ENCODE measurements around the gene POGLUT3.

Gene POGLUT3, protein sequence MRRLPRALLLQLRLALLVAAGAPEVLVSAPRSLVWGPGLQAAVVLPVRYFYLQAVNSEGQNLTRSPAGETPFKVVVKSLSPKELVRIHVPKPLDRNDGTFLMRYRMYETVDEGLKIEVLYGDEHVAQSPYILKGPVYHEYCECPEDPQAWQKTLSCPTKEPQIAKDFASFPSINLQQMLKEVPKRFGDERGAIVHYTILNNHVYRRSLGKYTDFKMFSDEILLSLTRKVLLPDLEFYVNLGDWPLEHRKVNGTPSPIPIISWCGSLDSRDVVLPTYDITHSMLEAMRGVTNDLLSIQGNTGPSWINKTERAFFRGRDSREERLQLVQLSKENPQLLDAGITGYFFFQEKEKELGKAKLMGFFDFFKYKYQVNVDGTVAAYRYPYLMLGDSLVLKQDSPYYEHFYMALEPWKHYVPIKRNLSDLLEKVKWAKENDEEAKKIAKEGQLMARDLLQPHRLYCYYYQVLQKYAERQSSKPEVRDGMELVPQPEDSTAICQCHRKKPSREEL

DNA sequence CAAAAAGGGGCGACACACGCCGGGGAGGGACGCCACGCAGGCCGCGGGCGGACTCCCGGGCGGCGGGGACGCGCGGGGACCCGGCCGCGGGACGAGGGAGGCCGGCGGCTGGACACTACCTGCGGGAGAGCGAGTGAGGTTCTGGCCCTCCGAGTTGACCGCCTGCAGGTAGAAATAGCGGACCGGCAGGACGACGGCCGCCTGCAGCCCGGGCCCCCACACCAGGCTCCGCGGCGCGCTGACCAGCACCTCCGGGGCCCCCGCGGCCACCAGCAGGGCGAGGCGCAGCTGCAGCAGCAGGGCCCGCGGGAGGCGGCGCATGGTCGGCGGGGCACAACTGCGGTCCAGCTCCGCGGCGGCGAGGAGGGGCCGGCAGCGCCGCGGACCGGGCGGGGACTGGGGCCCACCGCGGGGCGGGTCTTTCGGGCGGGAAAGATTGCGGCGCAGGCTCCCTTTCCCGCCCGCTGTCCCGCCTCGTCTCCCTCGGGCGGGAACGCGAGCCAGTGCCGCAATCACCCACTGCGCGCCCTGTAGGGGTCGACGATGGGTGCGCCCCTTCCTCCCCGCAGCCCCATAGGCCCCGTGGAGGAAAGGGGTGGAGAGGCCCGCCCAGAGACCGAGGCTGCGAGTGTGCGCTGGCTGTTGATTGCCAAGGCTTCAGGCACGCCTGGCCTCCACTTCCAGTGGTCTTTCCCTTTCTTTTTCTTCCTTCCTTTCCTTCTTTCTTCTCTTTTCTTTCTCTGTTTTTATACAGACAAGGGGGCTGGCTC, at the start of gene POGLUT3:
TSS of gene POGLUT3 (minus strand) at position 339 of the 770 bp plus-strand sequence. CDS start at position 321, 18 bp downstream.
- DNase-seq = no peak

GRCh38 chr11:108545909-108546501, 47.8 kb upstream of the POGLUT3 start:
- no peak for DNase-seq

- no peak for DNase-seq
Observed at GRCh38 chr11:108543316-108543964, 45.3 kb upstream of the POGLUT3 start.

- no peak for DNase-seq
Observed at GRCh38 chr11:108541531-108541930, 43.3 kb upstream of the POGLUT3 start.

- no peak for DNase-seq
Observed at GRCh38 chr11:108538502-108538901, 40.3 kb upstream of the POGLUT3 start.

DNA sequence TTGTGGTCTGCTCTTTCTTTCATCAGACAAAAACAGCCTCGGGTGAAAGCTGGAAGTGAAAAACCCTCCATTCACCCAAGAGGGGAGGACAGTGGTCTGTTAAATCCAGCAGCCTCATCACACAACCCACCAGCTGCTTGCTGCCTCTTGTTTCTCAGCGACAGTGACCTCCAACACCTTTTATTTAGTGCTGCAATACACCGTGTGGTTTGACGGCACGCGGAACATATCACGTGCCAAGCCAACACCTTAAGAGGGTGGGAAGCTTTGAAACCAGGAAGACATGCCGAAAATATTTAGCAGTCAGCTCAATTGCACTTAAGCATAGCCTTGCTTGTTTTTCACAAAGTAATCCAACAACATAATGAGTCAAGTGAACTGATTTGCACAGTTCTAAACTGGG, 39.8 kb upstream of the POGLUT3 start:
- DNase-seq = no peak

DNA sequence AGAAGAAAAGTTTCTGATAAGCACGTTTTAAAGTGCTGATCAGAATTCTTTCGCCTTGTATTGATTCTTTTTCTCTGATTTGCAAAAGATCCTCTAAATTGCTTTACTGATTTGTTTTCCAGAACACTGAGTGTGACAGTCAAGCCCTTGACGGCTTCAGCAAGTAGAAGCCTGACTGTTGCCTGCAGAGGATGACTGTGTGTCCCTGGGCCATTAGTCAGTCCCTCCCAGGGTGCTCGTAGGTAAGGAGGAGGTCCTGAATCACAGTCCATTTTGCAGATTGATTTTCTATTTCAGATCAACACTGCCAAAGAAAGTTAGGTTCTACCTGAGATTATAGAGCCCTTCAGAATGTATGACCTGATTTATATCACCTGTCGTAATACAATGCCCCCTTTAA, 38.6 kb upstream of the POGLUT3 start:
- DNase-seq = no peak

- DNase-seq = no peak
Observed at GRCh38 chr11:108535384-108535955, 37.3 kb upstream of the POGLUT3 start.

DNA sequence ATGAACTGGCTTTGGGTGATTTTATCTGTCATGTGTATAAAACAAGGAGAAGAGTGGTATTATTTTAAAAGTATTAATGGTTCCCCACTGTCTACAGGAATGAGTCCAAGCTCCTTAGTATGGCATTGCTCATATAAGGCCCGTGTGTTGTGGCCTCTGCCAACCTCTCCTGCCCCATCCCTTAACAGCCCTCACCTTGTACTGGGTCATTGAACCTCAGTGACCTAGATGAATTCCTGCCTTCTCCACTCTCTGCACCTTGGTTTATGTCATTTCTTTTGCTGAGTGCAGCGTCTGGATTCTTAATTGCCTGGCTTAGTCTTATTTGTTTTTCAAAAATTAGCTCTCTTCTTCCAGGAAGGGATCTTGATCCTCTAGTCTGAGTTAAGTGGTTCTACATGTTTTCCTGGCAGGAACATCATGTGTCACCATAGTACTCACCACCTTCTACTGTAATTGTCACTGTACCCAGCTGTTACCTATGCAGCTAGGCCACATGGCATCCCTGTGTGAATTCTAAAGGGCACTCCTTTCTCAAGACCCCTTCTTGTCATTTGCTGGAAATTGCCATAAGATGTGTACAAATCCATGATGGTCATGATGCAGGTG, 36.2 kb upstream of the POGLUT3 start:
- DNase-seq = no peak

DNA sequence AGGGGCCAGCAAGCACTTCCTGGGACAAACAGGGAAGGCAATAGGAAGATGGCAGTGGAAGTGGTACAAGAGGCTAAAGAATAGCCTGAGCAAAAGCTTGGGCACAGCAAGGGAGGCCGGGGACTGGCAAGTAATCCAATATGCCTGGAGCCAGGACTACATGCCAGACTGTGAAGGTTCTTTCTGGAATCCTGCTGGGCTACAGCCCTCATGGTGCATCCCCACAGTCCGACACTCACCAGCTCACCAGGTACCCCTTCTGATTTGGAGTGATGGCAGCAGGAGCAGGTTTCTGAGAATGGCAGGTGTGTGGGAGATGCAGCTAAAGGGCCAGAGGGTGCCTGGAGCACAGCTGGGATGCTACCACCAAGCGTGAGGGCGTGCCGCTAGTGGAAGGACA, 32.2 kb upstream of the POGLUT3 start:
- DNase-seq = no peak

GRCh38 chr11:108527382-108527781, 29.2 kb upstream of the POGLUT3 start:
- no peak for DNase-seq

- DNase-seq = no peak
Observed at GRCh38 chr11:108525161-108525560, 27.0 kb upstream of the POGLUT3 start.

DNA sequence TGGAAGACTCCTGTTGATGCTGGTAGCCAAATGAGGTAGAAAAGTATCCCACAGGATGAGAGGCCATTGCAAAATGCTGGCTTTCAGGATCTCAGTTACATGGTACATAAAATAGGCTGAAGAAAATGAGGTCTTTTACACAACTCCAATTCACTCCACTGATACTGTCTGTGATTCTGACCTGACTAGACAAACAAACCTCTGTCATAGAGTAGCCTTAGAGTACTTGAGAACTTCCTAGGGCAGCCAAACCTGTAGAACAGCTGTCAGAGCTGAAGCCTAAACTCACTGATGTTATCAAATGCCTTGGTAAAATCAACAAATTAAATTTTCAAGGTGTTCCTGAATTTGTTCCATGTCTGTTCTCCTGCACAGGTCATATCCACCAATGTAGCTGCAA, 26.2 kb upstream of the POGLUT3 start:
- no peak for DNase-seq

DNA sequence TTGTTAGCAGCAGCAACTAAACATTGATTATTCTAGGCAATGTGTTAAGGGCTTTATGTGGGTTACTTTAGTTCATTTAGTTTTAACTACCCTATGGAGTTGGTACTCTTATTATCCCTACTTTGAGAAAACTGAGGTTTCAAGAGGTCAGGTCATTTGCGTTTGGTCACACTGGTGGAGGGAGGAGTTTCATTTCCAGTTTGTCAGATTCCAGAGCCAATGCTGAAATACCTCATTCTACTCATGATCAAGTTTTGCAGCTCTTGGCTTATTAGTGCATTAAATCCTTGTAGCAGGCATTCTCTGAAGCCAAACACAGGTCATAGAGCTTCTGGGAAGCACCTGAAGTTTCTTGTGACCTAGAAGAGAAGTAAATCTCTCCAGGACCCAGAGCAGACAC, 24.1 kb upstream of the POGLUT3 start:
- DNase-seq = no peak

DNA sequence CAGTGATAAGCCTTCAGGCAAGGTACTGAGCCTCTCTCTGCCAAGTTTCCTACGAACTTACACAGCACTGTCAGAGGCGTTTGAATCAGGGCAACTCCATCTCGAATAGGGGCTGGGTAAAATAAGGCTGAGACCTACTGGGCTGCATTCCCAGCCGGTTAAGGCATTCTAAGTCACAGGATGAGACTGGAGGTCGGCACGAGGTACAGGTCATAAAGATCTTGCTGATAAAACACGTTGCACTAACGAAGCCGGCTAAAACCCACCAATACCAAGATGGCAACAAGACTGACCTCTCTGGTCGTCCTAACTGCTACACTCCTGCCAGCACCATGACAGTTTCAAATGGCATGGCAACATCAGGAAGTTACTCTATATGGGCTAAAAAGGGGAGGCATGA, 20.4 kb upstream of the POGLUT3 start:
- no peak for DNase-seq

GRCh38 chr11:108516125-108516524, 17.9 kb upstream of the POGLUT3 start:
- DNase-seq = no peak

DNA sequence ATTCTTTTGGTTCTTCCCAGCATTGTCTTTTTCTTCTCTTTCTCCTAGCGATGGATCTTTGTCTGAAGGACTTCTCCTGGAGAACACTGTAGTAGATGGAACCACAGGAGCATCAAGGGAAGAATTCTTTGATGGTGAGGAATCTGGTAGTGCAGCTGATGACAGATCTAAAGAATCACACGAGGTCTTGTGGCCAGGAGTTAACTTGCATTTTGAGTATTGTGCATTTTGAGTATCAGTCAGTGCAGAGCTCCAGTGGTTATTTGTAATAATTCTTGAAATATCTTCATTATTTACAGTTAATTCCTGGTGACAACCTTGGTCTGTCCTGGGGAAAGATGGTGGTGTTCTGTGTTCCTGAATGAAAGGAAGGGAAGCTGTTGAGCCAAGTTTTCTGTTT, 14.5 kb upstream of the POGLUT3 start:
- no peak for DNase-seq

DNA sequence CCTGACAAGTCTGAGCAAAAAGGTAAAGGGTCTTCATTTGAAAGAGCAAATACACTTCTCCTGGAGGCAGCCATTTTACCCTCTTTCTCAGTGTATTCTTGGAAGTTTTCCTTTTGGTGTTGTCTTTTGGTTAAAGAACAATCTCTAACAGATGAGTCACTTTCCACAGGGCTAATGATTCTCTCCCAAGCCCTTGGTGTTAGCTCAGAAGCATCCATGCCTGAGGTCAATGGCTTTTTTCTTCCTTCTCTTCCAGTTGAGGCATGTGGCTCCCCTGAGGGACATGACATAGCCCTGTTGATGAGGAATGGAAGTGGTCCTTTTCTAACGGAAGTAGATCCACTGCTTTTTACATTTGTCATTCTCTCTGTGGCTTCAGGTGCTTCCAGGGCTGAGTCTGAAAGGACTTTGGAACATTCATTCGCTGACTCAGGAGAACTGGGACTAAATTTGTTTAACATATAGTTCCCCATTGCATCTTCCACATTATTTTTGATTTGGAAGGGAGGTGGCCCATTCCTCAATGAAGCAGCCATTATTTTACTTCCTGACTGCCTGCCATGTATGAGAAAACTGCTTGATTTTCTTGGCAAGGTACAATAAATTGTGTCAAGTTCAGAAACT, 13.8 kb upstream of the POGLUT3 start:
- no peak for DNase-seq

GRCh38 chr11:108508653-108509593, 10.7 kb upstream of the POGLUT3 start:
- DNase-seq = no peak

DNA sequence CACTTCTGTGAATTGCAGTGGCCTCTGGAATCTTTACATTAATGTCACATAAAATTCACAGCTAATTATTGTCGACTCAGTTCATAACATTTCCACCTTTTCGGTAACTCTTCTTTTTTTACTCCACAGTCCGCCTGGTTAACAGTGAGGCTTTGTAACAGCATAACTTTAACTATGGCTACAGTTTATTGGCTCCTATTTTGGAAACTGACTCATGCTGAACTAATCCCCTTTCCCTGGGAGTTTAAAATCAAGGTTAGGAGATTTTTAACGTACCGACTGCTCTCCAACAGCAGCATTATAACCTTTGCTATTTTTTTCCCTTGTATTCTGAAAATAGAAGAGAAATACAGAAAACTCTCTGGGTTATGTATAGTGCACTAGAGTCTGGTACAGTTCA, 3.2 kb upstream of the POGLUT3 start:
- no peak for DNase-seq

DNA sequence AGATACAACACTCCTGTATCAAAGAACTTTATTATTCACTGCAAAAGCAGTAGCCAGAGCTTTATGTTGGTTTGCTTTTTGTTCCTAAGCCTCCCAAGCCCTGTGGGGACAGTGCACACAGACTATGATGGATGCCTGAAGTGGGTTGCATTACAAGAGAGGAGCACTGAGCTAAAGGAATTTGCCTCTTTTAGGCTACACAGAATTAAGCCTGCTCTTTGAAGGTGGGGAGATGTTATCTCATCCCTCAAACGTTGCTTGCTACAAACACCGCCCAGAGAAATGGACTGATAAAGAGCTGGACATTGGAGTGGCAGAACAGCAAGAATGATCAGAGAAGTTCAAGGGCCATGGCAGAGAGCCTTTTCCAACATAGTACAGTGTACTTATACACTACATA, 2.5 kb upstream of the POGLUT3 start:
- no peak for DNase-seq
